HG03460 (cell line): ENCODE data around the gene PIM3.
"Not testable (repeated sequence)": the region's sequence is repeated elsewhere in the genome, so short reads cannot be mapped to it uniquely, and the experiment has no call there.

Source experiments
- ATAC-seq: cut with Tn5 transposase; IDR thresholded peaks from one replicate; pipeline ENCODE4 v1.9.1; 2021; ENCODE audit not compliant: unreplicated experiment

The PIM3 gene

DNA sequence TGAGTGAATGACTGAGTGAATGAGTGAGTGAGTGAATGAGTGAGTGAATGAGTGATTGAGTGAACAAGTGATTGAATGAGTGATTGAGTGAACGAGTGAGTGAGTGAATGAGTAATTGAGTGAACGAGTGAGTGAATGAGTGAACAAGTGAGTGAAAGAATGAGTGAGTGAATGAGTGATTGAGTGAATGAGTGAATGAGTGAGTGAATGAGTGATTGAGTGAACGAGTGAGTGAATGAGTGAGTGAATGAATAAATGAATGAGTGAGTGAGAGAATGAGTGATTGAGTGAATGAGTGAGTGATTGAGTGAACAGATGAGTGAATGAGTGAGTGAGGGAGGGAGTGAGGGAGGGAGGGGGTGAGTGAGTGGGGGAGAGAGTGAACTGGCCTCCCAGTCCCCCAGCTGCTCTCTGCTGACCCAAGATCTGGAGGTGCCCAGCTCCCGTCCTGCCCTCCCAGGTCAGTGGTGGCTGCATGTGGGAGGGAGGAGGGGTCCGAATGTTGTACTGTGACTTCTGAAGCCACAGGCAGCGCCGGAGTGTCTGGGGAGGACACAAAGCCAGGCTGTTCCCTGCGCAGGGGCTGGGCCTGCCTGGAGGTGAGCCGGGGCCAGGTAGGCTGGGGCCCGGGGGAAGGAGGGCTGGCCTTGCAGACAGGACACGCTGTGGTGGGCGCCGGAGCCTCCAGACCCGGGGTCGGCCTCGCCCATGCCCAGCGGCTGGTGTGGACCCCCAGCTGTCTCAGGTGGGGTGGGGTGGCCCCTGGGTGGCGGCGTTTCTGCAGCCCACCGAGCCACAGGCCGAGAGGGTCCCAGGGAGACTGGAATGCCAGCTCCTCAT, 17.8 kb upstream of the PIM3 start:
- ATAC-seq: no peak

DNA sequence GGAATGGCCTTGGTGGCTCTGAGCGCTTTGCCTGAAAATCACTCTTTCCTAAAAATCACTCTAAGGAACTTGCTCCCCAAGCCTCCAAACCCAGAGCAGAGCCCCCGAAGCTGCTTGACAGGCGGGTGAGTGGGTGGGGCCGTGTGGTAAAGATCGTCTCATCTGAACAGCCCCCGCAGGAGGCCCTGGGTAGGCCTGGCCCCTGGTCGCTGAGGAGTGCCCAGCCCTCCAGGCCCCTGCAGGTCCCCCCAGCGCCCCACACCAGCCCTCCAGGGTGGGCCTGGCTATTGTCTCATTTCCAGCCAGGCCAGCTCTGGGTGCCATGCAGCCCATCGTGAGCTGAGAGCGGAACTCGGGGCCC, 17.2 kb upstream of the PIM3 start:
- ATAC-seq: no peak

DNA sequence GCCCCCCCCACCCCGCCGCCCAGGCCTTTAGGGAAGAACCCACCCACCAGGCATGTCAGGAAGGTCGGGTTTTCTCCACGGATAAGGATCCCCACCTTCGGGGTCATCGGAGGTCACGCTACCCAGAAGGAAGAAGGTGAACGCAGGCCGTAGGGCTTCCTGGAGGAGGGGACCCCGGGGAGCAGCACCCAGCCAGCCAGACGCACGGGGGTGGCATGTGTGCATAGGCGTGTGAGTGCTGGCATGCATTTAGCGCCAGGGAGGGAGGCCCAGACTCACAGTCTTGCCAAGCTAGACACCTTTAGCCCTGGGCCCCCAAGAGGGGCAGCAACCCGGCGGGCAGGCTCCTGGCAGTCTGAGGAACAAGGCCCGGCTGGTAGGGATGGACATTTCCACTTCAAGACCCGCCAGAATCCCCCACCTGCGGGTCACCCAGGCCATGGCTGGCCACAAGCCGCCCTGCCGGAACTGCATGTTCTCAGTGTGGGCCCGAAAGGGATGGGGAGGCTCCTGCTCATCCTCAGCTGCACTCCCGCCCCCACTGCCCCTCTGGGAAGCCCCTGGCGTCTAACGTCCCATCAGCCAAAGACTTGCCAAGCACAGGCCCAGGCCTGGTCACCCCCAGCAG, 16.7 kb upstream of the PIM3 start:
- ATAC-seq: no peak

DNA sequence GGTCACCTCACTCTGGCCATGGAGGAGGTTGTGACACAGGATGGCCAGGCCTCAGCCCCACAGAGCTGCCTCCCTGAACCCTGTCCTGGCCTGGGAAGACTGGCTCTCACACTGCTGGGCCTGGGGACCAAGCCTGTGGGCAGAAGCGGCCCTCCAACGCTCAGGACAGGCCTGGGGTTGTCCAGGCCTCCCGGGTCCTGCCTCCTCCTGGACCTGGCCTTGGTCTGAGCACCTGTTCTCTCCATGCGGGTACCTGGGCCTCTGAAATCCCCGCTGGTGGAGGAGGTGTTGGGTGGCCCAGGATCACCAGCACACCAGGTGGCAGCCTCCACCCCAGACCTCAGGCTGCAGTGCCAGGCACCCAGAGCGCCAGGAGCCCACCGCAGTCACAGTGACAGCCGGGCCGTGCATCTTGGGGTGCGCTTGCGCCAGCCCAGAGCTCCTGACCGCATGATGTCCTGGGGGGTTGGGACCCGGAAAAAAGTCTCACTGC, 16.1 kb upstream of the PIM3 start:
- ATAC-seq: no peak

DNA sequence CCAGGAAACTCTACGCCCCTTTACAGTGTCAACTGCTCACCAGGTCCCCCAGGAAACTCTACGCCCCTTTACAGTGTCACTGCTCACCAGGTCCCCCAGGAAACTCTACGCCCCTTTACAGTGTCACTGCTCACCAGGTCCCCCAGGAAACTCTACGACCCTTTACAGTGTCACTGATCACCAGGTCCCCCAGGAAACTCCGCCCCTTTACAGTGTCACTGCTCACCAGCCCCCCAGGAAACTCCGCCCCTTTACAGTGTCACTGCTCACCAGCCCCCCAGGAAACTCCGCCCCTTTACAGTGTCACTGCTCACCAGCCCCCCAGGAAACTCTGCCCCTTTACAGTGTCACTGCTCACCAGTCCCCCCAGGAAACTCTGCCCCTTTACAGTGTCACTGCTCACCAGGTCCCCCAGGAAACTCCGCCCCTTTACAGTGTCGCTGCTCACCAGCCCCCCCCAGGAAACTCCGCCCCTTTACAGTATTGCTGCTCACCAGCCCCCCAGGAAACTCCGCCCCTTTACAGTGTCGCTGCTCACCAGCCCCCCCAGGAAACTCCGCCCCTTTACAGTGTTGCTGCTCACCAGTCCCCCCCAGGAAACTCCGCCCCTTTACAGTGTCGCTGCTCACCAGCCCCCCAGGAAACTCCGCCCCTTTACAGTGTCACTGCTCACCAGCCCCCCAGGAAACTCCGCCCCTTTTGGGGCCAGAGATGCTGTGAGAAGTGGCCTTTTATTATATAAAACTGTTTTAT, 15.4 kb upstream of the PIM3 start:
- ATAC-seq: not testable (repeated sequence)

DNA sequence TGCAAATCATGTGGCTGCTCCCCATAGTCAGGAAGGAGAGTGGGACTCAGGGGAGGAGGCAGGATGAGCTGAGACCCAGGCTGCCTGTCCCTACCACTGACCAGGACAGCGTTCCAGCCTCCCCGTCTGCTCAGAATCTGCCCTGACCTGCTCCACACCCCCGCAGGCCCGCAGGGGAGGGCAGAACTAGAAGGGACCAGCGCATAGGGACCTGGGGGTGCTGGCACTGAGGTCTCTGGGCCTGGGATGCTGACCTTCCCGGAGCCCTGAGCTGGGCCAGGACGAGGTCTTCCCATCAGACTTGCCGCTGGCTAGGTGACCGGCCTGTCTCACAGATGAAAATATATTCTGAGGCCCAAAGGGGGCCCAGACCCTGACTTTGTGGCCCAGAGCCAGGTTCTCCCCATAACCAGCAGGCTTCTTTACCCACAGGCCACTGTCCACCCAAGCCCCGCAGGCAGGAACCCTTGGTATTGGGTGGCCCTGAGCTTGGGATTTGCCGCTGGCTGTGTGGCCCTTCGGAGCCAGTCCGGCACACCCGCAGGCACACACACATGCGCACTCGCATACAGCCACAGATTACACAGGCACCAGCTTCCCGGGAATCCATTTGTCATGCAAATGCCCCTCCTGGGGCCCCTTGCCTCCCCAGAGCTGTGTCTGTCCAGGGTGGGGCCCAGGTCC, 13.8 kb upstream of the PIM3 start:
- no peak for ATAC-seq

DNA sequence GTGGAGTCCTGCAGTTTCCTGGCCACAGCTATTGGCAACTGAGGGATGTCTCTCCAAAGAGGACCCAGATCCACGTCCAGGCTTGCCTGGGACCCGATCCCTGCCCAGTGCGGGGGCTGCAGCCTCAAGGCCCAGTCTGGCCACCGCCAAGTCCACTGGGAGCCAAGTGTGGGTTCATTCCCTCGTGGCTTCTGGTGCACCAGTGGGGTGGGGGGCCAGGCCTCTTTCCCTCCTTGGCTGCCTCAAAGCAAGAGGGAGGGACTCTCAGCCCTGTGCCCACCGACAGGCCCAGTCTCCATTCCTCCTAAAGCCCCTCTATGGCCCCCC, 13.3 kb upstream of the PIM3 start:
- ATAC-seq: no peak

DNA sequence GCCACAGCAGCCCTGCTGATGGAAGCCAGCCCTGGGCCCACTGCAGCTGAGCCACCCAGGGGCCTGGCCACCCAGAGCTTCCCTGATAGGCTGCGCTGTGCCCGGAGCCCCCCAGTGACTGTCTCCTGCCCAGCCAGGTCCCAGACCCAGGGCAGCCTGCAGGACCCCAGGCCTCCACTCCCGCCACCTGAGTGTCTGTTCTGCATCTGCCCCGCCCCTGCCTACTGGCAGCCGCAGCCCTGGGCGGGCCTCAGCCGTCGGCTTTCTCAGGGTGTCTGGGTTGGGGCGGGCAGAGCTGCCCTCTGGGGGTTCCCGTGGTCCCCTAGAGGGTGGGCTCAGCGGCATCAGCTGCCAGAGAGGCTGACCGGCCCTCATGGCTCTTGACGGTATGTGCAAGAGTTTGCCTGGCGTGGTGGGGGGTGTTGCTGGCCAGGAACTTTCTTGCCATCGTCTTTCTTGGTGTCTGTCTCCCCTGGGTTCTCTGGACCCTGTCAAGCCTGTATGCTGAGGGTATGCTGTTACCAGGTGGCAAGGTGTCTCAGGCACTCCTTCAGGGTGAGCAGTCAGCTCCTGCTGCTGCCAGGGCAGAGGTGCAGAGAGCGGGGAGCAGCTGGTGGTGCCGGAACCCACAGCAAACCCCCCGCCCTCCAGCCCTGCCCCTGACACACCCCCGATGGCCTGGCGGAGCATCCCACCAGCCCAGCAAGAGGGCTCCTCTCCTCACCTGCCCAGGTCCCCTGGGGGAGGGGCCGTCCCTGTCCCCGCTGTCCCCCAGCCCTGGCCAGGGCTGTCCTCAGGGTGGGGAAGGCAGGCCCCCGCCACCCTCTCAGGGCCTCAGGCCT, 12.2 kb upstream of the PIM3 start:
- no peak for ATAC-seq

DNA sequence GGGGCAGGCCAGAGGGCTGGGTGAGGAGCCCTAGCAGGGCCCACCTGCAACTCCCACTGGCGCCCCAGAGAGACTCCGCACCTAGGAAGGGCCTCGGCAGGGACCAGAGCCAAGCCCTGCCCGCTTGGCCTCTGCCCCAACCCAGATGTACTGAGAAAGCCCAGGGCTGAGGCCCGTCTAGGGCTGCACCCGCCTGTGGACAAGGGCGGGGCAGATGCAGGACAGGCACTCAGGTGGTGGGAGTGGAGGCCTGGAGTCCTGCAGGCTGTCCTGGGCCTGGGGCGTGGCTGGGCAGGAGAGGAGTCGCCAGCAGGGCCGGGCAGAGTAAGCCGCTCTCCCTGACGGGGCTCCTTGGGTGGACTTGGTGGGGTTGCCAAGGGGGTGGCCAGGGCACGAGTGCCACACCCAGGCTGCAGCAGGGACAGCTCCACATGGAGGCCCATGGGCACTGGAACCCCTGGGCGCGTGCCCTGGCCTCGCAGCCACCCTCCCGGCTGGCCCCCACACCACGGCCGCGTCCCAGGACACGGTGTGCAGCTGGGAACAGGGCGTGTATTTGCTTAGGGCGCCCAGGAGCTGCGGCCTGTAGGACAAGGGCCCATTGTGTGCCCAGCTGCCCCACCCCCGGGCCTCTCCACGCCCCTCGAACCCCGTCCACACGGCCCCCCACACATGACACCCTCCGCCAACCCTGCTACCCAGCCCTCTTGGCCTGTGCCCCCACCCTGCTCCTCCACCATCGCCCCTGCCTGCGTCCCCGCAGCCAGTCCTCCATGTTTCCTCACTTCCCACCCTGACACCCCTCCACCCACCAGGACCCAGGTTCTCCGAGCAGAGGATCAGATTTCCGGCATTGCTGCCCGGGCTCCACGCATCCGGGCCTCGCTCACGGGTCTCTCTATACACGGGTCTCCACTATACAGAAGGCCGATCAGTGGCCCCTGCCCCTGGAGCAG, 11.3 kb upstream of the PIM3 start:
- ATAC-seq: no peak

DNA sequence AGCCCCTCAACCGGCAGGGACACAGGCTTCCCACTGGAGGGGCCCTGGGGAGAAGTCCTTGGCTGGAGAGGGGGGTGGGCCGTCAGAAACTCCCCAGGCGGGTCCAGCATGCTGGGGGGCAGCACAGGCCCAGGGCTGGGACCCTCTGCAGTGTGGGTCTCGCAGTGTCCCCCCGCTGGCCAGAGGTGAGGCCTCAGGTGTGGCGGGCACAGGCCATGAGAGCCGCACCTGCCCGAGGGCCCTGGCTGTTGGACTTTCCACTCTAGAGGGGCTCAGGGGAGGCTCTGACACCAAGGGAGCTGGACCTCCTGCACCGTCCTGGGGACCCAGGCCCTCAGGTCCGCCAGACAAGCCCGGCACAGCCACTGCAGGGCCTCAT, 10.7 kb upstream of the PIM3 start:
- no peak for ATAC-seq

DNA sequence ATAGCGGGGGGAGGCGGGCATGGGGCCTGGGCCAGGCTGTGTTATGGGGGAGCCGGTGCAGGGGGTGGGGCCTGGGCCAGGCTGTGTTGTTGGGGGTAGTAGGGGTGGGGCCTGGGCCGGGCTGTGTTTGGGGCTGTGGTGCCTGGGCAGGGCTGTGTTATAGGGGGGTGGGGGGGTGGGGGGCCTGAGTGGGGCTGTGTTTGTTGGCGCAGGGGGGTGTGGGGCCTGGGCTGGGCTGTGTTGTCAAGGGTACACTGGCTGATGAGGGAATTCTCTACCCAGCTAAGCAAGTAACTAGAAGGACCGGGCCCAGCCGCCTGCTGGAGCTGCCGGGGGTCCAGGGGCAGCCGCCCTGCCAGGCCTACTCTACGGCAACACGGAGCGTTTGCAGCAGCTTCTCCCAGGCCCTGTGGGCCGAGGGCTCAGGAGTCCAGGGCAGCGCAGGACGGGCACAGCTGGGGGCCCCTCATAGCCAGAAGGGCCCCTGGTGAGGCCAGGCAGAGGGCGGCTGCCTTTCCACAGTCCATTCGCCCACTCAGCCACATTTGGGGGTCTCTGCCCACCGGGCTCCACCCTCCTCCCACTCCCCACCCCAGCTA, 10.1 kb upstream of the PIM3 start:
- ATAC-seq: no peak

DNA sequence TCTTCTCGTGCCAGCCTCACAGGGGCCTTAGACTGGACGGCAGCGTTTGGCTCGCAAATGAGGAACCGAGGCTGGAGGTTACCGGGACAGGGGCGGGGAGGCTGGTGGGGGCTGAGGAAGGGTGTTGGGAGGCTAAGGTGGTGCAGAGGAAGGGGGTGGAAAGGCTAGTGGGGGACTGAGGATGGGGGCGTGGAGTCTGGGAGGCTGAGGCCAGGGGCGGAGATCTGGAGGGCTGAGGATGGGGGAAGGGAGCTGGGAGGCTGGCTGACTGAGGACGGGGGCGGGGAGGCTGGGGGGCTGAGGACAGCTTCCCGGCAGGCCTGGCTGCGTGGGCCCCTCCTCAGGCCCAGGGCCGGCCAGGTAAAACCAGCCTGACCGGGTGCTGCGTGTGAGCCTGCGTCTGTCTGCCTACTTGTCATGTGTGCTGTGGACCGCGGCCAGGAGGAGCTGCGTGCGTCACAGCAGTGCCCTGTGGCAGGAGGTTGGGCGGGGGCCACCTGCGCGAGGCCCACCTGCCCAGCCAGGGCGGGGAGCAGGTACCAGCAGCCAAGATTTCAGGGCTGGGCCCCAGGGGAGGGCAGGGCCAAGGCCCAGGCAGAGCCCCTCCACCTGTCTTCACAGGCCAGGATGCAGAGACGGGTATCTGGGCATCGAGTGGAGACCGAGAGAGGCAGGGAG, 9.4 kb upstream of the PIM3 start:
- ATAC-seq: no peak

DNA sequence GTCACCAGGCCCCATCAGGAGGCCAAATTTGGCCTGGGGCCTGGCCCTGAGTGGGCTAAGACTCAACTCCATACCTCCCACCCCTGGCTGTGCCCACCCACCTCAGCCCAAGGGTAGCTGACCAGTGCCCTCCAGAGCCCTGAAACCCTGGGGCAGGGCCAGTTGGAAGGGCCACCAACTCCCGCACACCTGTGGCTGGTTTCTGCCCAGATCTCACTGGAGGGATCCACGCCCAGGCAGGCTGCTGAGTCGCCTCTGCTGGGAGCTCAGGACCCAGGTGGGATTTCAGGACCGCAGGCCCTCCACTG, 8.9 kb upstream of the PIM3 start:
- no peak for ATAC-seq

DNA sequence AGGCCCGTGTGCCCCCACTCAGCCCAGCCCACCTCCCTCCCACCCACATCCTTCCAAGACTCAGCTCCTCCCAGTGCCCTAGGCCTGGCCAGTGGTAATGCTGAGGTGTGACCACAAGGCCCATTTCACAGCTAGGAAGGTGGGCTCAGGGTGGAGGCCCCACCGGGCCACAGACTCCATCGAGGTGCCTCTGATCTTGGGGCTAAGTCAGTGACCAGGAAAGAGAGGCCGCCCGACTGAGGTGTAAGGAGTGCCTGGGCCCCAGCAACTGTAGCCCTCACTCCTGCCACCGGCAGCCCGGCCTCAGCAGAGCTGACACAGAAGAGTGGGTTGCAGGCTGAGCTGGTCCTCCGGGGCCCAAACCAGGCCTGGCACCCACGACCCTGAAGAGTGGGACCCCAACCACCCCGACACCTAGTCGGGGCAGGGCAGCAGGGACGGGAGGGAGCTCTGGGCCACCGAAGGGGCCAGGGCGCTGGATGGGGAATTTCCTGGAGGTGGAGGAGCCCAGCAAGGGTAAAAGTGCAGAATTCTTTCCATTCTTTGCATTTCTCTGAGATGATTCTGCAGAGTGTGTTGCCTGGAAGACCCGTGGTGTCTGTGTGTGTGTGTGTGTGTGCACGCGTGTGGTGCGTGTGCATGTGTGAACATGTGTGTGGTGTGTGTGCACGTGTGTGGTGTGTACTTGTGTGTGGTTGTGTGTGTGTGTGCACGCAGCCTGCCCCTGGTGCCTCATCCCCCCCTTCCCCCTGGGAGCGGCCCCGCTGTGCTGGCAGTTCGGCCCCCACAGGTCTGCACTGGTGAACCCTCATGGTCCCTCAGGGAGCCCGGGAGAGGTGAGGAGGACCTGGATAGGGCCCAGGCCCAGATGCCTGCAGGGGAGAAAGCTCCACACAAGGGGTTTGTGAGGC, 8.3 kb upstream of the PIM3 start:
- no peak for ATAC-seq

DNA sequence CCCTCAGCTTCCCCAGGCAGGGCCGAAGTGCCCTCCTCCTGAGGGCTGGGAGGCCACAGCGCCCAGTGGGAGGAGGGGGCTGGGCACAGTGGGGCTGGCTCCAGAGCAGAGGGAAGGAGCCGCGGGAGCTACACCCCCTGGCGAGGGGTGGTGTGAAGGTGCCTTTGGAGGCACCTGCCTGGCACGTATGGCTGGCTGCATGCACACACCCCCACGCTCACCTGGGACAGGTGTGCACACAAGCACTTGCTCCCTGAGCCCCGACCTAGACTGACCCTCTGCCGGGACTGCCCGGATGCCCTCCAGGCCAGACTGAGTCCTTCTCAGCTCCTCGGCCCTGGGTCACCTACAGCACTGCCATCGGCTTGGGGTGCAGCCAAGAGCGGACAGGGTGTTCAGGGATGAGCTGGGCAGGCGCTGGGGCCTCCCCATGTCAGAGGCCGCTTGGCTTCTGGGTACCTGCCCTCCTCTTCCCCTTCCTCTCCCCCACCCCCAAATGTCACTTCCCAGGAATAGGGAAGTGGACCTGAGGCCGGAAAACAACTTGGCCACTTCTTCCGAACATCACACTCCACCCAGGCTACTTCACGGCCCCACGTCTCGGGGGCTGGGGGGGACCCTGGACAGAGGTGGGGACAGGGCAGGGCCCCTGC, 7.4 kb upstream of the PIM3 start:
- ATAC-seq: no peak

DNA sequence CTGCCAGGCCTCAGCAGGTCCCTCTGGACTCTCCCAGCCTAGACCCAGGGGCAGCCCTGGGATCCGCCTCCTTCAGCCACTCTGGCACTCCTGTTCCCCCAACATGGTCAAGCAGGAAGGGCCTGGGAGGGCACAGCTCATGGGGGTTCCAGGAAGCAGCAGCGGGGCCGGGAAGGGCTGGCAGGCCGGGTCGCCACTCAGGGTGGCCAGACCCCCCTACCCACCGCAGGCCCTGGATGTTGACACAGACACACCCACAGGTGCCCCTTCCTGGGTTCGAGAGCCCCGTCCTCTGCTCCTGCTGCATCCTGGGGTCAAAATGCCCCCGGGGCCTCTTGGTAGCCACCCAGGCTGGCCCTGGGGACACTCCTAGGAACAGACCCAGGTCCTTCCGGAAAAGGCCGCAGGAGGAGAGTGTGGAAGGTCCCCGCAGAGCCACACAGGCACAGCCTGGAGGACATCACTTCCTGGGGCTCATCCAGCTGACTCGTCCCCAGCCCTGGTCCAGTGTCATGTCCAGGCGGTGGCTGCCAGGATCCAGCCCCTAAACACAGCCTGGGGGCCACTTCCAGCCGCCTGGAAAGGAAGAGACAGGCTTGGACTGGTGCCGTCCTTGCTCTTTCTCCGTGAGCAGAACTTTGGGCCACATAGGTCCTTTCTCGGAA, 6.8 kb upstream of the PIM3 start:
- no peak for ATAC-seq

DNA sequence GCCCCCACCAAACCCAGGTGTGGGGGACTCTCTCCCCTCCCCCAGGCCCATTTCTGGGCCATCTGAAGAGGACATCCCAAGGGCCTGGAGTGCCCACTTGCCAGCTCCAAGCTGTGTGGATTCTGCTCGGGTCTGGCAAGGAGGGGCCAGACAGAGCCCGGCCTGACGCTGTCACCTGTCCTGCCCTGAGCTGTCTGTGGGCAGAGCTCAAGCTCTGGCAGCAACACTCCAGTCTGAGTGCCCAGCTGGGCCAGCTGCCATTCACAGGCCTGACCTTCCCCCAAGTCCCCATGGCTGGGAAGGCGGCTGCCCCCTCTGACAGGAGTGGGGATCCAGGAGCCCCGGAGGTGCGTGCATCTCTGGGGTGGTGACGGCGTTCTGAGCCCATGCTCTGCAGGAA, 6.2 kb upstream of the PIM3 start:
- no peak for ATAC-seq
